Erythroblast (primary cell): ENCODE measurements around the gene SIPA1L3.

Experiments
- GATA1 ChIP-seq: IDR thresholded peaks from 2 replicates; pipeline ENCODE4 v1.6.1; 2011; ENCODE audit warnings: low read depth, mild to moderate bottlenecking, control low read depth, low read length, moderate library complexity
- POLR2A ChIP-seq: IDR thresholded peaks from 2 replicates; pipeline ENCODE4 v1.6.1; 2011; ENCODE audit warnings: mild to moderate bottlenecking, low read length

GRCh38 chr19:37896180-37896579, 10.8 kb upstream of the SIPA1L3 start:
- TF ChIP-seq POLR2A: no peak
- TF ChIP-seq GATA1: no peak
